Mesenteric fat pad (tissue), 1 donor: ENCODE measurements around the gene FAM117A. TPM values are rescaled to one million over a fixed set of nuclear protein-coding genes. Genes with fewer than 3 reads are reported as not detected.
A peak's percentile ranks its signal among the peaks of the same experiment; 100 is the strongest.

Experiments
- DNase-seq: peaks from one replicate; pipeline ENCODE4 v3.0.0-alpha.2; 2020; ENCODE audit warnings: low spot score
- total RNA-seq: library from RNA; stranded (reverse); fragmentation: NEBNext Ultra II Directional; extraction: Animal tissue kit (Norgen Biotek cat#: 25700); gene quantifications from one replicate; pipeline ENCODE4 v1.2.1, GENCODE V29; 2021
- donor health status: DM: yes; HTN: yes; CAD: no.

The FAM117A gene
- total RNA-seq, 1 donor from 2014 or later: 5.9 TPM

DNA sequence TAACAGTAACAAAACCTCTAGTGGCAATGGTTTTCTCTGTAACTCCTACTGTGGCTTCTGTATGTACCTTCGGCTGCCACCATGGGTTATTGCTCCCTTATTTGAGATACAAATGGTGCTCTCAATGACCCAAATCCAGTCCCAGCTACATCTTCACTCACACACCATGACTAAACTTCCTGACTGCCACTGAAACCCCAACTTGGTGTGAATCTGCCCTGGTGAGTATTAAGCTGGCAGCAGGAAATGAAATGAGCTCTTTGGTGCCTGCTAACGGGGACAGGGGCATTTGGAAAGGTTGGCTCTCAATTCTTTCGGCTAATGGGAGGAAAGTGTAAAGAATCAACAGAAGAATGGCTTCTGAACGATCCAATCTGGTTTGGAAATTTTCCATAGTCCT lies 48.7 kb downstream of the FAM117A start:
- DNase-seq: no peak

DNA sequence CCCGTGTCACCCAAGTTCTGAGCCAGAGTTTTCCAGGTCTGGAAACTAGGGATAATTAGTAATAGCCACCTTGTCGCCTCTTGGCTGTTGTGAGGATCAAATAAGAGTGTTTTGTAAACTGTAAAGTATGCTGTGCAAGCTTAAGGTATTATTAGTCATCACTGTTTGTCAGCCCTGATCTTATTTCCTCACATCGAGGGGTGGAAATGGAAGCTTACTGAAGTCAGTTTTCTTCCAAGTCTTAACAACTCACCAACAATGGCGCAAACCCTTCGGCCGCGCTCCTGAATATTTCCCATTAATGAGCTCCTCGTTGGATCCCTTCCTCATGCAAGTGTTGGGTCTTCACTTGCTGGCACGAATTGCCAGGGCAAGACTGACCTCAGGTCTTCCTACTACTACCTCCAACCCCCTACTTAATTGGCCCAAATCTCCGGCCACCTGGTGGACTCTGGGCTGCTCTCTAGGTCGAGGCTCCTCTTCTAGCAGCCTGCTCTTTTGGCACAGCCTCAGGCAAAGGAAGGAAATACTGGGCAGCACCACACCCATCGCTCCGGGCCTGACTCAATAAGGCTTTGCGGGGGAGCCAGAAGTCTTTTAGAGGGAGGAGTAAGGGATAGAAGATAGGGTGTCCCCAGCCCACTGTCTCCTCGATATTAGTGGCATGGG lies 55.3 kb downstream of the FAM117A start:
- DNase-seq: no peak

DNA sequence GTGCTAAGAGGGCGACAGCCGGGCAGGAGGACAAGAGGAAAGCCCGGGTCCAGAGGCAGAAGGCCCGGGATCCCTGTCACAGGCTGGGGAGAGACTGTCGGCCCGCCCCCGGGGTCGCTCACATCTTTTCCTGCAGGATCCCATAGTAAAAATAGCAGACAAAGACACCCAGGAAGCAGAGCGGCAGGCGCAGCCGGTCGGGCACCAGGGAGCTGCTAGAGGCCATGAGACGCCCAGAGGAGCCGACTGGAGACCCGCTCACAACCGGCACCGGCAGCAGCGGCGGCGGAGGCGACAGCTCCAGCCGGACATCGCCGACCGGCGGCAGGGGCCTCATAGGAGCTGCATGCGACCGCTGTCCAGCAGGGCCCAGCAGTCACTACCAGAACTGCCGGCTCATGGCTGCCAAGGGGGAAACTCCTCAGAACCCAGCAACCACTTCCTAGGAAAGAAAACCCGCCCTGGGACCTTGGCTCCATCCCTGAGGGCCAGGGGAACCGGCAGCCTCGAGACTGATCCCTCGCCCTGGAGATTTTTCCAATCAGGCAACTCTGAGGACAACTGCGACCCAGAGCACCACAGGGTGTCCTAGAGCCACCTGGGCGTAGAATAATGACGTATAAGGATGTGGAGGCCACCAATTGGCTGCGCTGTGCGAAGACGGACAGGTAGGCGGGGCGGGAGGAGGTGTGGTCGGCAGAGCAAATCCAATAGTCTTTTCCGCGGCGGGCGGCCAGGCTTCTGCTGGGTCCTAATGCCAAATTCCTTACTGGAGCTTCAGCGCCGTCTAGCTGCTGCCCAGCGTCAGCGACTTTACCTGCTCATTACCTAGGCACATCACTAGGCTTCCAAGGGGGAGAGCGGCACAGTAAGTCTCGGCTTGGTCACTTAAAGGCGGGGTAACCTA lies 56.1 kb downstream of the FAM117A start, which contains the start of gene SLC35B1:
Gene SLC35B1, minus strand, starts transcription at position 357 of the 907 bp plus-strand sequence. Its CDS starts 131 bp downstream, at position 226.
- peak; percentile 99 for DNase-seq

DNA sequence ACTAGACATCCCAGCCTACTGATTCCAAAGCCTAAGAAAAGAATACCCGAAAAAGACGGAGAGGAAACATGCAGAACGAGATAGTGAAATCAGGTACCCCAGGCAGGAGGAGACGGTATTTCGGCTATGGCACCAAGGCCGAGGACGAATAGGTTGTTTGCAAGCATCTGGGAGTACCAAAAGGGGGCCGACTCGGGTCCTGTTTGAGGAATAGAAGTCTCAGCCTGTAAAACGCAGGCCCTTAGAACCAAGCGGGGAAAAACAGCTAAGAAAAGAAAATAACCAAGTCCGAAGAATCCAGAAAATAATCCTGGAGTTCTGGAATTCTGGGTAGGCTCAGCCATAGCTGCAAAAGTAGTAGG lies 56.7 kb downstream of the FAM117A start:
- DNase-seq: no peak

GRCh38 chr17:49705254-49705653 lies 58.7 kb downstream of the FAM117A start:
- DNase-seq: no peak

GRCh38 chr17:49703557-49704277 lies 60.2 kb downstream of the FAM117A start:
- DNase-seq: no peak

- no peak for DNase-seq
Observed at GRCh38 chr17:49700960-49701359, 63.0 kb downstream of the FAM117A start.

DNA sequence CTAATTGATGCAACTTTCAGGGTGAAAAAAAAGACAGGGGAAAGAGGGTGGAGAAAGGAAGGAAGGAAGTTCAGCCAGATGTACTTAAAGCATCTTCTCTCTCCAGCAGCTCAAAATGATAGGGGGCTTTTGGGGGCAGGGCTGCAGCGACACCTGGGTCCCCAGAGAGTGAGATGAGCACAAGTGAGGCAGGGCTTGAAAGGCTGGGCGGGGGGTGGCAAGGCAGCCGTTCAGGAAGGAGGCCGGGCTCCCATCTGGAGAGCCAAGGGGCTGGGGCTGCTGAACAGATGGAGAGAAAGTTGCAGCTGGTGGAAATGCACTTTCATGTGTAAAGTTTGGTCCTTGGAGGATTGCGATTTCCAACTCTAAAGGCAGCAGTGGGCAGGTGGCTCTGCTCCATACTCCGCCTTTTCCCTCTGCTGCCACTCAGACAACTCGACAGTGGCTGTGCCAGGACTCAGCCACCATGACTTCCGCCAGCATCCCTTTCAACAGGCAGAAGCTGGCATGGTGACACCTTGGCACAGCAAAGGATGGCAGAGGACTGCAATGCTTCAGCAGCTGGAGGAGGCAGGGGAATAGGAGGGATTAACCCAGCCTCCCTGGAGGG lies 63.9 kb downstream of the FAM117A start:
- DNase-seq: no peak

DNA sequence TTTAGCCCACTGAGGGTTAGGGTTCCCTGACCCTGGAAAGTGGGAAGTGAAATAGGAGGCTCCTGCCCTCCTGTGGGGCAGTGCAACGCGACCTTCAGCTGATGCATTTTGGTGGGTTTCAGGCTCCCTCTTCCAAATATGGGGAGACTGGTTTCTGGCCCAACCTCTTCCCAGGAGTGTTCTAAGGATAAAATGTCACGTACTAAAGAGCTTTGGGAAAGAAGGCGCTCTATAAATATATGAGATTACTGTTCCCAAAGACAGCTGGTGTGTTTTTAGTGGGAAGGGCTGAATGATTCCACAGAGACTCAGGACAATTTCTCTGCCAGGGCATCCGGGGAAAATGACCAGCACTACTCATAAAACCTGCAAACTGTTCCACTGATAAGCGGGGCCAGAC lies 65.9 kb downstream of the FAM117A start:
- DNase-seq: peak; percentile 26

DNA sequence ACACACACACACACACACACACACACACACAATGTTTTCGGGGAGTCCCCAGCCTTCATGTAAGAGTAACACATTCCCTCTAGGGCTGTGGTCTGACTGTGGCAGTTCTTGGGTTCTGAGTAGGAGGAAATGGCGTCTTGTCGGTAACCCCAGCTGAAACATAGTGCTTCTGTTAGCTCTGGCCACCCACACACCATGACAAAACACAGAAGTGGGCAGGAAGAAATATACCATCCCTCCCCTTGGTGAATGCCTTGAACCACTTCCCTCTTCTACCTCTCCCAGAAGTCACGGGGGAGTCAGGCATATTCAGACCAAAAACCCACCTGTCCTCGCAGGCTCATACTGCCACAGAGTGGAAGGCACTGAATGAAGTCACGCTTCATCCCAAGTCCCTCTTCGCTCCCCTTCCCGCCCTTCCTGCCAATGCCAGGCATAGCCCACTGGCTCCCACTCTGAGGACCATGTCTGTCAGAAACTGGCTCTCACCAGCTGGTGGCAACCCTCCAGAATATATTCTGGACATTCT lies 67.6 kb downstream of the FAM117A start:
- peak; percentile 67 for DNase-seq

GRCh38 chr17:49695698-49696232 lies 68.2 kb downstream of the FAM117A start:
- DNase-seq: no peak

DNA sequence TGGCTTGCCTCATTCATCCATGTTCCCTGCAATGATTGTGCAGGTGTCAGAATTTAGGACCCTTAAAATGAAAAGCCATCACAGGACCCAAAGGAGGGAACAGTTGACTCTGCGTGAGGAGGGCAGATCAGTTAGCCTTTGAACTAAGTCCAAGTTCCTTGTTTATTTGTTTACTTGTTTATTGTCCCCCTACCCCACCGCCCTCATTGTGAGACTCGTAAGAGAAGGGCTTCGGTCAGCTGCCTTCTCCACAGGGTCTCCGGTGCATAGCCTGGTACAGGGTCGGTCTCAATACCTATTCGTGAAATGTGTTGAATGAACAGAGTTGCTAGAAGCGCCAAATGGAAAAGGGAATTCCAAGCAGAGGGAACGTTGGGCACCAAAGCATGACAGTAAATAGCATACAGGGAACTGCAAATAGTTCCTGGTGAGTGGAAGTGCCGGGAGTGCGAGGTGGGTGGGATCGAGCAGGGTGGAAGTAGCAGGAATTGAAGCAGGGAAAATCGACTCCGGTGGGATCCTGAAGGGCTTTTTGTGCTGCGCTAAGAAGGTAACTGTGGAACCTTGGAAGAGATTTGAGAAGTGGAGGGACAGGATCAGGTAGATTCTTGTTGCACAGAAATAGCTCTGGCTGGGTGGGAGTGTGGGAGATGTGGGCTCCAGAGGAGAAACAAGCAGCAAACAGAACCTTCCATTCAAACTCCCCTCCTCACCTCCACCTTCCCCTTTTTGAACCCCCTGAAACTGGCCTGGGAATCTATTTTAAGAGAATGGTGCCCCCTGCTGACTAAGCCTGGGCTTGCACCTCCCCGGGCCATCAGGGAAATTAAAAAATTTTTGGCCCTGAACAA lies 68.9 kb downstream of the FAM117A start:
- peak; percentile 53 for DNase-seq

DNA sequence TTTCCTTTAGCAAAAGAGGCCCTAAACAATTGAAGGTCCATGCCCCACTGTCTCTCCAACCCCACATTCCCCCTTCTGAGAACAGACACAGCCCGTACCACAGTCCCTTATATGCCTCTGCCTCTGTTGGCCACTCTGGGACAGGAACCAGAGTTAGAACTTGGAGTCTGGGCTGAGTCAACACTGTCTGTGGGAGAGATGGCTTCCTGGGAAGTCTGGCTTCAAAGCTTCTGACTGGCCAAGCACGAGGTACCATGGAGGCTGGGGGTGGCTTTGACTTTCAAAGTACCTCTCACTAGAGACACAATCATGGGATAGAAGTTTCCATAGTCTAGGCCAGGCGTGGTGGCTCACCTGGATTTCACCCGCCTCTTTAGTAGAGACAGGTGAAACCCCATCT lies 71.2 kb downstream of the FAM117A start:
- no peak for DNase-seq

DNA sequence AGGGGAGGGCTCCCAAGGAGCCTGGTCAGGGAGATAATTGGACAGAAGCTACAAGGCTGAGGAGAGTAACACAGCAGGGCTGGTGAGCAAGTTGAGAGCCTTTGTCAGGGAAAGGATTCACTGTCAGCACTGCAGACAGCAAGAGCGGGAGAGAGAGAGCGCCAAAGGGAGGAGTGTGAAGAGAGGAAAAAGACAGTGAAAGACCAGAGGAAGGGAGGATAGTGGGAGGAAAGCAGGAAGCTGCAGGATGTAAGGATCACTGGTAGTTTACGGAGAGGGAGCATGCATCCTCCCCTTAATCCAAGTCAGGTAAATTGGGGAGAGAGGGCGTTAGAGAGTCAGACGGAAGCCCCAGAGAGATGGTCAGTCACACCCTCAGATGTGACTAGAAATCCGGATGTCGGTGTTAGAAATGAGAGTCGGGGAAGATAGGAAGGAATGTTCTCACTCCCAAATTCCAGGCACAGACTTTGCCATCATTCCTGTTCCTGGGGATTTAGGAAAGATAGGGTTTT lies 72.2 kb downstream of the FAM117A start:
- DNase-seq: peak; percentile 33

- DNase-seq: peak; percentile 73
Observed at GRCh38 chr17:49691086-49691676, 72.8 kb downstream of the FAM117A start.

DNA sequence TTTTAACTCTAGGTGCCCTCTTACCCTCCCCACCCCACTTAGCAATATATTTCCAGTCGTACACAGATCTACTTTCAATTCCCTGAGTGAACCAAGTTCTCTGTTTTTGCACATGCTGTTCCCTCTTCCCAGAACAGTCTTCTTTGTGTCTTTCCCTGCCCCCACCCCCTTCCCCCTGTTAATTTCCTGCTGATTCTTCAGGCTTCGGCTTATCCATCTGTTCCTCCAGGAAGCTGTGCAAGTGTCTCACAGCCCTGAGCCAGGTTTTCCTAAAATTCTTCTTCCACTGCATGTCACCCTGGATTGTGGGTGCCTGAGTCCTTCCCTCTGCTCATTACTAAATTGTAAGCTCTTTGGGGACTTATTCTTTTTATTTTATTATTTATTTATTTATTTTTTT lies 73.7 kb downstream of the FAM117A start:
- DNase-seq: peak; percentile 14

DNA sequence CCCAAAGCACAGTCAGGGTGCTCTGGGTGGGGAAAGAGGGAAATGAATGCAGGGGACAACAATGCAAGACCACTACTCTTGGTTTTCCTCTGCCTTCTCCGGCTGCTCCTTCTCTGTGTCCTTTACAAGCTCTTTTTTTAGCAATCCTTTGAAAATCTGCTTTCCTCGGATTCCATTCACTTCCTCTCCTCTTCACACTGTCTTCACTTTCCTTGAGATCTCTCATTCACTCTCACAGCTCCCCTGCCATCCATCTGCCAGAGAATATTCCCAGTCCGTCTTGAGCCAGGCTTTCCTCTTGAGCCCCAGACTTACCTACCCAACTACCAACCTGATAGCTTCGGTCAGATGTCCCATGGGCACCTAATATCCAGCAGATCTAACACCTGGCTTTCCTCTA lies 75.1 kb downstream of the FAM117A start:
- no peak for DNase-seq

GRCh38 chr17:49687878-49688491 lies 75.9 kb downstream of the FAM117A start:
- DNase-seq: peak; percentile 18
